Ovary (tissue), 9 donors: ENCODE measurements around the gene GPX4. TPM values are rescaled to one million over a fixed set of nuclear protein-coding genes. Genes with fewer than 3 reads are reported as not detected.

Source experiments
- DNase-seq, 5 donors: peaks; one replicate each; pipeline ENCODE4 v3.0.0-alpha.2; 2019 to 2020
- H3K27ac ChIP-seq, 2 donors: fragments of 200-600 bp; one replicate each; pipeline versions ENCODE4 v1.5.1 to v1.8.0; 2019 to 2022
- H3K27me3 ChIP-seq: fragments of 200-600 bp; one replicate; pipeline ENCODE4 v1.8.0; 2022
- H3K36me3 ChIP-seq: fragments of 200-600 bp; sonication (generic); one replicate; pipeline ENCODE4 v1.5.1; 2019
- H3K4me1 ChIP-seq: one replicate; pipeline ENCODE4 v1.8.1; 2013; ENCODE audit warnings: mild to moderate bottlenecking, moderate library complexity; ENCODE audit not compliant: insufficient read depth
- H3K4me3 ChIP-seq: fragments of 200-600 bp; sonication (generic); one replicate; pipeline ENCODE4 v1.5.1; 2017
- H3K9me3 ChIP-seq, 2 donors: fragments of 200-600 bp in 1 of 2; sonication (generic) in 1 of 2; one replicate each; pipeline versions ENCODE4 v1.5.1 to v1.8.1; 2013 to 2019; ENCODE audit warnings: mild to moderate bottlenecking in 1 of 2, moderate library complexity in 1 of 2
- EP300 ChIP-seq: sonication (generic); formaldehyde crosslinking; IDR thresholded peaks from one replicate; pipeline ENCODE4 v1.6.1; 2017; ENCODE audit warnings: antibody characterized with exemption
- POLR2A ChIP-seq: fragments of 450-650 bp; IDR thresholded peaks from one replicate; pipeline ENCODE4 v1.6.1; 2017; ENCODE audit warnings: antibody characterized with exemption, mild to moderate bottlenecking, moderate library complexity
- WGBS, 3 donors: extraction: QIAGEN DNeasy Blood & Tissue Kit in 1 of 3; methylation state at CpG; one replicate each; pipeline versions ENCODE4 v1.1.5 to v1.1.7; 2013 to 2017; 5-methylcytosine and 5-hydroxymethylcytosine counted together
- intact Hi-C, 4 donors: fragments of 100-400 bp; cut with DNase I; formaldehyde crosslinking; loops; one replicate each; pipeline versions ENCODE4 v1.11.0 to v1.15.1; 2022 to 2023
- polyA plus RNA-seq, 2 donors: library from polyadenylated mRNA; stranded (reverse); fragments of 200-250 nt in 1 of 2; fragments of 350-450 nt in 1 of 2; fragmentation: Illumina TruSeq in 1 of 2; extraction: RNeasy Lipid Tissue Mini Kit (QIAGEN cat#74804) in 1 of 2; gene quantifications; one replicate each; pipeline ENCODE4 v1.2.3, GENCODE V29; 2013 to 2014
- total RNA-seq, 7 donors: library from RNA; depleted of rRNA in 2 of 7; stranded (reverse); fragments of >200 nt in 2 of 7; fragmentation: NEBNext Ultra II Directional in 3 of 7; extraction: Animal tissue kit (Norgen Biotek cat#: 25700) in 3 of 7; gene quantifications; one replicate each; pipeline versions ENCODE4 v1.1.0 to v1.2.4, GENCODE V29; 2016 to 2023
- TF ChIP-seq, protein P1 (sequence below), 3 donors: fragments of 450-650 bp in 2 of 3; fragments of 200-600 bp in 1 of 3; IDR thresholded peaks; one replicate each; pipeline versions ENCODE4 v1.5.1 to v1.8.0; 2016 to 2022; ENCODE audit warnings: antibody characterized with exemption in 3 of 3, mild to moderate bottlenecking in 1 of 3
- donor health status: DM: no; HTN: no; CAD: no; lungs with moderate emphysema.
- donor health status: DM: no; HTN: no; CAD: no.
- donor health status: Bipolar disorder and iron deficiency.
- donor health status: DM: yes; HTN: yes; CAD: no.
- donor health status: DM: no; HTN: no; CAD: no.
- donor health status: DM: yes; HTN: yes; CAD: no.

Gene GPX4
- total and polyA plus RNA-seq, 9 donors: 189 to 450 (median 247) TPM

DNA sequence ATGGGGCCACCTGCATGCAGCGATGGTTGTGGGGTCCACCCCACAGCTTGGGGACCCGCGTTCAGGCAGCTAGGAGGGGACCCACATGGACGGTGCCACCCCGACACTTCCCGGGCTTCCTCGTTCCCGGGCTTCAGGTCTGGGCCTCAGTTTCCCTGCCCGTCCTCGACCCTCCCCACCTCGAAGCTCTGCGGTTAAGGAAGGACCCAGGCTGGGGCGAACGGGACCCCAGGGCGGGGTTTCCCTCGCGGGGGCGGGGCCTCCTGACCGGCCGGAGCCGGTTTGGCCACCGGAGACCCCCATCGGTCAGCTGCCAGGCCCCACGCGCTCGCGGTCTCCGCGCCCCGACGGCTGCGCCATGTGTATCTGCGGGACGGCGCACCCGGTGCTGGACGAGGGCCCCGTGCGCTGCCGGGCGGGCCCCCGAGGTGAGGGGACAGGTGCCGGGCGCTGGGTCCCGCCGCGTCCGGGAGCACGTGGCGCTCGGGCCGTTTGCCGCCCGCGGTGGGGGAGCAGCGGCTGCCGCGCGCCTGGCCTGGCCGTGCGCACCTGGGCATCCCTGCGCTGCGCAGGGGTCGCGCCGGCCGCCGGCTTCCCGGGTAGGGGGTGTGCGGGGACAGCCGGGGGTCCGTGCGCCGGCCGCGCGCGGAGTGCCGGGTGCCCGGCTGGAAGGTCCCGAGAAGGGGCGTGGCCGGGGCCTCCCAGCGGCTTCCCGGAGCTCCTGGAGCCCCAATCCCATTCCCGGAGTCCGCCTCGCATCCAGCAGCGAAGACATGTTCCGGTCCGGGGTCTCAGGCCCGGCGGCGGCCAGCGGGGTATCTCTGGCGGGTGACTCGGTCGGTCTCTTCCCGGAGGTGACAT lies 32.6 kb upstream of the GPX4 start:
- WGBS, 3 donors: 1 to 10% (median 1%) methylated on average over 41 to 99 of the region's 99 CpGs
- no peaks in the 10 kb centered on the region for H3K9me3 ChIP-seq
- TF ChIP-seq POLR2A (no peak), EP300 (no peak)
- TF ChIP-seq, protein P1, sequence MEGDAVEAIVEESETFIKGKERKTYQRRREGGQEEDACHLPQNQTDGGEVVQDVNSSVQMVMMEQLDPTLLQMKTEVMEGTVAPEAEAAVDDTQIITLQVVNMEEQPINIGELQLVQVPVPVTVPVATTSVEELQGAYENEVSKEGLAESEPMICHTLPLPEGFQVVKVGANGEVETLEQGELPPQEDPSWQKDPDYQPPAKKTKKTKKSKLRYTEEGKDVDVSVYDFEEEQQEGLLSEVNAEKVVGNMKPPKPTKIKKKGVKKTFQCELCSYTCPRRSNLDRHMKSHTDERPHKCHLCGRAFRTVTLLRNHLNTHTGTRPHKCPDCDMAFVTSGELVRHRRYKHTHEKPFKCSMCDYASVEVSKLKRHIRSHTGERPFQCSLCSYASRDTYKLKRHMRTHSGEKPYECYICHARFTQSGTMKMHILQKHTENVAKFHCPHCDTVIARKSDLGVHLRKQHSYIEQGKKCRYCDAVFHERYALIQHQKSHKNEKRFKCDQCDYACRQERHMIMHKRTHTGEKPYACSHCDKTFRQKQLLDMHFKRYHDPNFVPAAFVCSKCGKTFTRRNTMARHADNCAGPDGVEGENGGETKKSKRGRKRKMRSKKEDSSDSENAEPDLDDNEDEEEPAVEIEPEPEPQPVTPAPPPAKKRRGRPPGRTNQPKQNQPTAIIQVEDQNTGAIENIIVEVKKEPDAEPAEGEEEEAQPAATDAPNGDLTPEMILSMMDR (IDR thresholded peaks at IDR 0.05): no peak
- no peaks in the 10 kb centered on the region for H3K36me3 ChIP-seq
- DNase-seq: peak in 2 of 5 donors; percentile 36 to 49
- no peak overlapping the region for H3K27ac ChIP-seq
- H3K4me1 ChIP-seq: no peaks in the 10 kb centered on the region
- no peak overlapping the region for H3K4me3 ChIP-seq
- intact Hi-C loops: no loop called here
- H3K27me3 ChIP-seq: peaks cover 20% of the 10 kb centered on the region

GRCh38 chr19:1072371-1073015 lies 31.3 kb upstream of the GPX4 start:
- Histone ChIP-seq H3K4me1 (no peaks in the 10 kb centered on the region), H3K27ac (no peak overlapping the region), H3K9me3 (no peaks in the 10 kb centered on the region), H3K27me3 (peaks cover 10% of the 10 kb centered on the region), H3K4me3 (no peak overlapping the region), H3K36me3 (no peaks in the 10 kb centered on the region)
- no peak for DNase-seq
- TF ChIP-seq EP300 (no peak), POLR2A (no peak)
- intact Hi-C loops: no loop called here
- WGBS, 3 donors: 75 to 81% (median 80%) methylated on average over 11 of the region's 11 CpGs

- TF ChIP-seq EP300 (no peak), POLR2A (no peak)
- TF ChIP-seq, protein P1 (IDR thresholded peaks at IDR 0.05): no peak
- intact Hi-C loops: no loop called here
- 86 to 92% (median 89%) methylated on average over 30 of the region's 30 CpGs for WGBS, 3 donors
- Histone ChIP-seq H3K4me1 (no peaks in the 10 kb centered on the region), H3K27ac (no peak overlapping the region), H3K9me3 (no peaks in the 10 kb centered on the region), H3K36me3 (no peaks in the 10 kb centered on the region), H3K27me3 (peaks cover 8% of the 10 kb centered on the region), H3K4me3 (no peak overlapping the region)
- DNase-seq: peak in 1 of 5 donors; percentile 22
These were observed 30.5 kb upstream of the GPX4 start for GRCh38 chr19:1073063-1073955.

GRCh38 chr19:1073956-1074517 lies 29.8 kb upstream of the GPX4 start:
- no peak overlapping the region for H3K27ac ChIP-seq

More at GRCh38 chr19:1073956-1074517, 29.8 kb upstream of the GPX4 start:
- Histone ChIP-seq H3K4me3 (no peak overlapping the region), H3K36me3 (no peaks in the 10 kb centered on the region), H3K4me1 (no peaks in the 10 kb centered on the region), H3K9me3 (no peaks in the 10 kb centered on the region), H3K27me3 (peaks cover 5% of the 10 kb centered on the region)
- DNase-seq: peak in 1 of 5 donors; percentile 24
- 76 to 86% (median 82%) methylated on average over 17 to 28 of the region's 28 CpGs for WGBS, 3 donors
- intact Hi-C loops: no loop called here
- TF ChIP-seq EP300 (no peak), POLR2A (no peak)
- TF ChIP-seq, protein P1 (IDR thresholded peaks at IDR 0.05): no peak
